Suppressor macrophage treated with lipopolysaccharide for 4 hours (primary cell): ENCODE measurements around the gene GPS1.

Experiments used
- DNase-seq: peaks from one replicate; pipeline ENCODE4 v3.0.0-alpha.2; 2020

Gene GPS1

GRCh38 chr17:82046903-82047302, 4.8 kb upstream of the GPS1 start:
- no peak for DNase-seq

GRCh38 chr17:82047379-82047778, 4.3 kb upstream of the GPS1 start:
- no peak for DNase-seq

DNA sequence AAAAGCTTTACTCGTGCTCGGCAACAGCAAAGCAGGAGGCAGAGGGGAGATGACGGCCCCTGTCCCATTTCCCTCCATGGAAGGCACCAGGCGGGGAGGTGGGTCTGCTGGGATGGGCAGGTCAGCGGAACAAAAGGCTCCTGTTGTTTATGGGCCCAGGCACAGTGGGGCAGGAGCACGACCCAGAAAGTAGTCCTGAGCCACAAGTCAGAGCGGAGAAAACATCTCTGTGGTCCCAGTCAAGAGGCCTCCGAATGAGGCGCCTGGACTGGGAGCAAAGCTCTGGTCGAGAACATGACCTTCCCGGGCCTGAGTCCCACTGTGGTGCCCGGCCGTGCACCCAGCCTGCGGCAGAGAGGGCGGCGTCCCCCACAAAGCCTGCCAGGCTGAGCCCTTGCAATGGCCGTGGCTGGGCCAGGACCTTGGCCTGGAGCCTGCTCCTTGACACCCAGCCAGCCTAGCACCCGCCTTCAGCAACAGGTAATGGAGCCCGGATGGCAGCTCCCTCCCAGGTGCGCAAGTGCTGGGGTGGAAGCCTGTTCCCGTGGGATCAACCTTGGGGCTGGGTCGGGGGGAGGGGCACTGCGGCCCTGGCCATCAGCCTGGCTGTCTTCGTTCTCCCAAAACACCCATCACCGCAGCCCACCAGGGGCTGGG, 3.7 kb upstream of the GPS1 start:
- DNase-seq = no peak

- DNase-seq = no peak
These were observed 3.1 kb upstream of the GPS1 start for GRCh38 chr17:82048571-82048971.

DNA sequence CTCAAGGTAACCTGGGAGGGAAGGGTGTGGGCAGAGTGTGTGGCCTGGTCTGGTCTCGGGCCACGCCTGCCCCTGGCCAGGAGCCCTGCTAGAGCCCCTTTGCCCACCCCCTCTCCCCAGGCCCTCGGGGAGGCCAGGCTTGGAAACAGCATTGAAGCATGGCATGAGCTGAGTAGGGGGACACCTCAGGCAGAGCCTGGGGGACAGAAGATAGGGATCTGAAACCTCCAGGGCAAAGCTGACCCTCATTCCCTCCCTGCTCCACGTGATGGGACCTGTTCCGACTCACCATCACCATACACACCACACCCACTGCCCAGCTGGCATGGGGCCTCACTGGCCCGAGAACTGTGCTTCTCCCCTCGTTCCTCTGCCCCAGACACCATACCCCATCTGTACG, 2.6 kb upstream of the GPS1 start:
- no peak for DNase-seq

GRCh38 chr17:82049521-82049971, 2.2 kb upstream of the GPS1 start:
- DNase-seq = no peak

DNA sequence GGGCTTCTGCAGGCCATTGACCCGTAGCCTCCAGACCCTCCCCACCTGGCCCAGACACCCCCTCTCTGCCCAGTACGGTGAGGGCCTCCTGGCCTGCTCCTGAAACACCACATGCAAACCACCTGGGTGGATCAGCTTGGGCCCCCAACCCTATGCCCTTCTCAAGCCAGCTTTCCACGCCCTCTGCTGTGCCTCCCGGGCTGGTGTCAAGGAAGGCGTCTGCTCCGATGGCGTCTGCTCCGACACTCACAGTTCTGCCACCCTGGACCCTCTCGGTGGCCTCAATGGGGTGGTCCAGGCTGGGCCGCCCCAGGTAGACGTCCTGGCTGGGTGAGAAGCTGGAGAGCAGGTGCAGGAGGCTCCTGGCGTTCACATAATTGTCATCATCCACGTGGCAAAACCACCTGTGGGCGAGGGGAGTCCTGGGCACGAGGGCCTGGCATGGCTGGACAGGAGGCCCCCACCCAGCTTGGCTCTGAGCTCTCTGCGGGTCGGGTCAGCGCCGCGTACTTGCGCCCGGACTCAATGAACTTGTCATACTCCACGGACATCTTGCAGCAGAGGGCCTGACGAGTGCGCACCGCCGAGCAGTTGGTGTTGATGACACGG, 1.4 kb upstream of the GPS1 start:
- no peak for DNase-seq

- no peak for DNase-seq
These were observed 697 bp upstream of the GPS1 start for GRCh38 chr17:82050761-82051641.

DNA sequence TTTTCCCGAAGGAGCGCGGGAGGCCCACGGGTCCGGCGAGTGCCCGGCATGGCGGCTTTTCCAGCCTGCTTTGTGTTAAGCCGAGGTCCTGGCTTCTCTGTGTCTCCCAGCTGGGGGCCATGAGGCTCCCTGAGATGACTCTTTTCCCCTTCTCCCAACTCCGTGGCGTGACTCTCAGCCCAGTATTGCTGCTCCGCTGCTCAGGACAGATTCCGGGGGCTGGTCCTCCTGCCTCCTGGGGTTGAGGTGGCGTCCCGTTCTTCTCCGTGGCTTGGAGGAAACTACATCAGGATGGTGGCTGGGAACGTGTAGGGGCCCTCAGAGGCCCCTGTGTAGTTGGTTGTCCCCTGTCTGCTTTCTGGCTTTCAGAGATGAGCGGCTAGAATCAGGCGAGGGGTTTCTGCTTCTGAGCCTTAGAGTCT, 951 bp downstream of the GPS1 start:
- DNase-seq = no peak

DNA sequence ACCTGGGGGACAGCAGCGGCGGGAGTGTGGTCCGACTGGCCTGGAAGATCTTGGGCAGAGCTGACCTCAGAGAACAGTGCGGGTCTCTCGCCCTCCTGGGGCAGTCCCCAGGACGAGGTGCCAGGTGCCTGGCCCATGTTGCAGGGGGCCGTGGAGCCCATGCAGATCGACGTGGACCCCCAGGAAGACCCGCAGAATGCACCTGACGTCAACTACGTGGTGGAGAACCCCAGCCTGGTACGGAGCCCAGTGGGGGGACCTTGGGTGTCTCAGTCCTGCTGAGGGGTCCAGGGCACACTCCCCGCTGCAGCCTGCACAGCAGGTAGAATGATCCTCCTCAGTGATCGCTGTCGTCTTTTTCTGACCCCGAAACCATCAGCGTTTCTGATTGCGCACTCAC, 1.4 kb downstream of the GPS1 start:
- DNase-seq = no peak

GRCh38 chr17:82053556-82054263, 2.0 kb downstream of the GPS1 start:
- DNase-seq = no peak

- no peak for DNase-seq
These were observed 2.8 kb downstream of the GPS1 start for GRCh38 chr17:82054351-82055022.

GRCh38 chr17:82055023-82055964, 3.6 kb downstream of the GPS1 start:
- DNase-seq = no peak

- no peak for DNase-seq
These were observed 4.4 kb downstream of the GPS1 start for GRCh38 chr17:82055965-82056728.

DNA sequence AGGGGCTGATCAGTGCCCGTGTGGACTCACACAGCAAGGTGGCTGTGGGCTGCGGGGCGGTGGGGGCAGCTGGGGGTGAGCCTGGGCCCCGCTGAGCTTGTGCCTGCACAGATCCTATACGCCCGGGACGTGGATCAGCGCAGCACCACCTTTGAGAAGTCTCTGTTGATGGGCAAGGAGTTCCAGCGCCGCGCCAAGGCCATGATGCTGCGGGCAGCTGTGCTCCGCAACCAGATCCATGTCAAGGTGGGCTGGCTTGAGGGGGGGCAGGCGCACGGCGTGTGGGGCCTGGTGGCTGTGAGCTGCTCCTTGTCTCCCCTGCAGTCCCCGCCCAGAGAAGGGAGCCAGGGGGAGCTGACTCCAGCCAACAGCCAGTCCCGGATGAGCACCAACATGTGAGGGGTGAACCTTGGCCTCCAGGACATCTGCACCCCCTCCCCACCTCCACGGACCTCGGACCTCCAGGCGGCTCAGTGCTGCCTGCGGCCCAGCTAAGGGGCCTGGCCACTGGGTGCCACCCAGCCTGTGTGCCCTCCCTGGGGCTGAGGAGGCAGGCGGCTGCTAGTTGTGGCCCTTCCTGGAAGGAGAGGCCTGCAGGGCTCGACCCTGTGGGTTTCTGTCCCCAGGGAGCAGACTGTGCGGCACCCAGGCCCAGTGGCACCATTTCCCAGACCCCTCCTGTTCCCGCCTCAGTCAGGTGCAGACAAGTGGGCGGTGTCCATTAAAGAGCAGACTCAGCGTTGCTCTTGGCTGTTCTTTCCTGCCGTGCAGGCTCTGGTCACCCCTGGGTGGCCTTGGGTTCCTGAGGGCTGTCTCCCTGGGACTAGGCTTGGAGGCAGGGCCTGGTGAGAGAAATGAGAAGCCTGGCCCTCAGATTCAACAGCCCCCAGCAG, 5.3 kb downstream of the GPS1 start:
- no peak for DNase-seq

GRCh38 chr17:82058230-82058854, 6.6 kb downstream of the GPS1 start:
- no peak for DNase-seq

DNA sequence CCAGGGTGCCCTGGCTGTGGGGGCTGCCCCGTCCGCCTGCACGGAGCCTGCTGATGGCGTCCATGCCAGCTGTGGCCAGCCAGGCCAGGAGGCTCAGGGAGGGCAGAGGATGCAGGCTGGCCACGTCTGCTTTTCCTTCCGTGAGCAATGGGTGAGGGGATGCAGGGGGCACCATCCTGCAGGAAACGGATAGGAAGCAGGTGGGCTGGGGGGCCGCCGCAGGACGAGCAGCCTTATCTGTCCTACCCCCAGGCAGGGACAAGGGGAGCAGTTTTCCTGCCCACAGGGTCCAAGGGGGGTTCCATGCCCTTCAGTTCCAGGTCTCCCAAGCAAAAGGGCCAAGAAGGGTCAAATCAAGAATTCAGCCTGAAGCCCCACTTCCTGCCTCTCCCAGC, 7.2 kb downstream of the GPS1 start:
- no peak for DNase-seq

- no peak for DNase-seq
These were observed 7.7 kb downstream of the GPS1 start for GRCh38 chr17:82059272-82060000.
